ENCODE results near the gene BEND7. TPM values are rescaled to one million over a fixed set of nuclear protein-coding genes. Genes with fewer than 3 reads are reported as not detected.
A peak's percentile ranks its signal among the peaks of the same experiment; 100 is the strongest.

Gene BEND7
- total RNA-seq, 1 experiment from 2014 or later: 12.8 TPM

DNA sequence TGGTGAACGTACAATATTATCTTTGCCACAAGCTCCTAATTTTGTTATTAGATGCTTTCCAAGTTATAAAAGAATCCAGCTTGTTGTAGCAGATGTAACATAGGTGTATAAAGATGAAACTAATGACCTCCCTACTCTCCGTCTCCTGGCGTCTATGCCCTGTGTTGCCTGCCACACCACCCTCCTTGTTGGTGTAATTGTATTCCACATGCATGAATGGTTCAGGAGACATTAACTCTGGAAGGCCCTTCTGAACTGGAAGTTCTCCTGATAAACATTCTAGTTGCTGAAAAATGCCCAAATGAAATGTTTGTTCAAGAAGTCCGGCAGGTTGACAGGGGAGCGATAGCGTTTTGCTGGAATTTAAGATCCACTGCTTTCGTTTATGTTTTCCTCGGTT lies 126.8 kb downstream of the BEND7 start (continued):
- TF ChIP-seq, protein P1, sequence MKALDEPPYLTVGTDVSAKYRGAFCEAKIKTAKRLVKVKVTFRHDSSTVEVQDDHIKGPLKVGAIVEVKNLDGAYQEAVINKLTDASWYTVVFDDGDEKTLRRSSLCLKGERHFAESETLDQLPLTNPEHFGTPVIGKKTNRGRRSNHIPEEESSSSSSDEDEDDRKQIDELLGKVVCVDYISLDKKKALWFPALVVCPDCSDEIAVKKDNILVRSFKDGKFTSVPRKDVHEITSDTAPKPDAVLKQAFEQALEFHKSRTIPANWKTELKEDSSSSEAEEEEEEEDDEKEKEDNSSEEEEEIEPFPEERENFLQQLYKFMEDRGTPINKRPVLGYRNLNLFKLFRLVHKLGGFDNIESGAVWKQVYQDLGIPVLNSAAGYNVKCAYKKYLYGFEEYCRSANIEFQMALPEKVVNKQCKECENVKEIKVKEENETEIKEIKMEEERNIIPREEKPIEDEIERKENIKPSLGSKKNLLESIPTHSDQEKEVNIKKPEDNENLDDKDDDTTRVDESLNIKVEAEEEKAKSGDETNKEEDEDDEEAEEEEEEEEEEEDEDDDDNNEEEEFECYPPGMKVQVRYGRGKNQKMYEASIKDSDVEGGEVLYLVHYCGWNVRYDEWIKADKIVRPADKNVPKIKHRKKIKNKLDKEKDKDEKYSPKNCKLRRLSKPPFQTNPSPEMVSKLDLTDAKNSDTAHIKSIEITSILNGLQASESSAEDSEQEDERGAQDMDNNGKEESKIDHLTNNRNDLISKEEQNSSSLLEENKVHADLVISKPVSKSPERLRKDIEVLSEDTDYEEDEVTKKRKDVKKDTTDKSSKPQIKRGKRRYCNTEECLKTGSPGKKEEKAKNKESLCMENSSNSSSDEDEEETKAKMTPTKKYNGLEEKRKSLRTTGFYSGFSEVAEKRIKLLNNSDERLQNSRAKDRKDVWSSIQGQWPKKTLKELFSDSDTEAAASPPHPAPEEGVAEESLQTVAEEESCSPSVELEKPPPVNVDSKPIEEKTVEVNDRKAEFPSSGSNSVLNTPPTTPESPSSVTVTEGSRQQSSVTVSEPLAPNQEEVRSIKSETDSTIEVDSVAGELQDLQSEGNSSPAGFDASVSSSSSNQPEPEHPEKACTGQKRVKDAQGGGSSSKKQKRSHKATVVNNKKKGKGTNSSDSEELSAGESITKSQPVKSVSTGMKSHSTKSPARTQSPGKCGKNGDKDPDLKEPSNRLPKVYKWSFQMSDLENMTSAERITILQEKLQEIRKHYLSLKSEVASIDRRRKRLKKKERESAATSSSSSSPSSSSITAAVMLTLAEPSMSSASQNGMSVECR (CRISPR knock-in tag; IDR thresholded peaks at IDR 0.05; ENCODE audit: borderline replicate concordance): no peak
- TF ChIP-seq, protein P2, sequence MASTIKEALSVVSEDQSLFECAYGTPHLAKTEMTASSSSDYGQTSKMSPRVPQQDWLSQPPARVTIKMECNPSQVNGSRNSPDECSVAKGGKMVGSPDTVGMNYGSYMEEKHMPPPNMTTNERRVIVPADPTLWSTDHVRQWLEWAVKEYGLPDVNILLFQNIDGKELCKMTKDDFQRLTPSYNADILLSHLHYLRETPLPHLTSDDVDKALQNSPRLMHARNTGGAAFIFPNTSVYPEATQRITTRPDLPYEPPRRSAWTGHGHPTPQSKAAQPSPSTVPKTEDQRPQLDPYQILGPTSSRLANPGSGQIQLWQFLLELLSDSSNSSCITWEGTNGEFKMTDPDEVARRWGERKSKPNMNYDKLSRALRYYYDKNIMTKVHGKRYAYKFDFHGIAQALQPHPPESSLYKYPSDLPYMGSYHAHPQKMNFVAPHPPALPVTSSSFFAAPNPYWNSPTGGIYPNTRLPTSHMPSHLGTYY (CRISPR knock-in tag; IDR thresholded peaks at IDR 0.05): no peak
- TF ChIP-seq IRF2 (CRISPR knock-in tag; IDR thresholded peaks at IDR 0.05; ENCODE audit: borderline replicate concordance, low read depth) (no peak), ZNF121 (CRISPR knock-in tag; IDR thresholded peaks at IDR 0.05) (no peak), ZNF416 (CRISPR knock-in tag; IDR thresholded peaks at IDR 0.05) (no peak), NR1H2 (CRISPR knock-in tag; IDR thresholded peaks at IDR 0.05) (no peak)
- TF ChIP-seq, protein P3, sequence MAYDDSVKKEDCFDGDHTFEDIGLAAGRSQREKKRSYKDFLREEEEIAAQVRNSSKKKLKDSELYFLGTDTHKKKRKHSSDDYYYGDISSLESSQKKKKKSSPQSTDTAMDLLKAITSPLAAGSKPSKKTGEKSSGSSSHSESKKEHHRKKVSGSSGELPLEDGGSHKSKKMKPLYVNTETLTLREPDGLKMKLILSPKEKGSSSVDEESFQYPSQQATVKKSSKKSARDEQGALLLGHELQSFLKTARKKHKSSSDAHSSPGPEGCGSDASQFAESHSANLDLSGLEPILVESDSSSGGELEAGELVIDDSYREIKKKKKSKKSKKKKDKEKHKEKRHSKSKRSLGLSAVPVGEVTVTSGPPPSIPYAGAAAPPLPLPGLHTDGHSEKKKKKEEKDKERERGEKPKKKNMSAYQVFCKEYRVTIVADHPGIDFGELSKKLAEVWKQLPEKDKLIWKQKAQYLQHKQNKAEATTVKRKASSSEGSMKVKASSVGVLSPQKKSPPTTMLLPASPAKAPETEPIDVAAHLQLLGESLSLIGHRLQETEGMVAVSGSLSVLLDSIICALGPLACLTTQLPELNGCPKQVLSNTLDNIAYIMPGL (CRISPR knock-in tag; IDR thresholded peaks at IDR 0.05): no peak

DNA sequence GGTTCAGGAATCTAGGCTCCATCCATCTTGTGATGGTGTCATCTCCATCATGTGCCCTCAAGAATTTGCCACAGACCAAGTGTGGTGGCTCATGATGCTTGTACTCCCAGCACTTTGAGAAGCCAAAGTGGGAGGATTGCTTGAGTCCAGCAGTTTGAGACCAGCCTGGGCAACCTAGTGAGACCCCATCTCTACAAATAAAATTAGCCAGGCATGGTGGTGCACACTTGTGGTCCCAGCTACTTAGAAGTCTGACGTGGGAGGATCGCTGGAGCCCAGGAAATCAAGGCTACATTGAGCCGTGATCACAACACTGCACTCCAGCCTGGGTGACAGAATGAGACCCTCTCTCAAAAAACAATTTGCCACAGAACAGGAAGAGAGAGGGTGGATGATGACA lies 127.7 kb downstream of the BEND7 start:
- TF ChIP-seq ZNF138 (CRISPR knock-in tag; conservative IDR thresholded peaks at IDR 0.05) (no peak), ZNF121 (CRISPR knock-in tag; IDR thresholded peaks at IDR 0.05) (peak; percentile 79; the same call in 1 of the 2 replicates)
- H3K27me3 Mint-ChIP-seq (ENCODE audit: low read depth): peaks cover 6% of the 10 kb centered on the region
- no peak overlapping the region for H3K4me3 Mint-ChIP-seq
- peaks cover 42% of the 10 kb centered on the region for H3K9me3 Mint-ChIP-seq
- peaks cover 35% of the 10 kb centered on the region for H3K4me1 Mint-ChIP-seq
- ChIA-PET CTCF (interaction anchor here (0.8 to 1.2 kb wide), 3 partner anchors 13 to 39 kb away, joined by 3 to 5 read pairs (median 5); no protein-coding TSS in a partner anchor), POLR2A (no interaction called here)
- no peak overlapping the region for H3K27ac Mint-ChIP-seq
- H3K36me3 Mint-ChIP-seq: peaks cover 34% of the 10 kb centered on the region
- DNase-seq (ENCODE audit: low spot score) (no peak), ATAC-seq (no peak)

DNA sequence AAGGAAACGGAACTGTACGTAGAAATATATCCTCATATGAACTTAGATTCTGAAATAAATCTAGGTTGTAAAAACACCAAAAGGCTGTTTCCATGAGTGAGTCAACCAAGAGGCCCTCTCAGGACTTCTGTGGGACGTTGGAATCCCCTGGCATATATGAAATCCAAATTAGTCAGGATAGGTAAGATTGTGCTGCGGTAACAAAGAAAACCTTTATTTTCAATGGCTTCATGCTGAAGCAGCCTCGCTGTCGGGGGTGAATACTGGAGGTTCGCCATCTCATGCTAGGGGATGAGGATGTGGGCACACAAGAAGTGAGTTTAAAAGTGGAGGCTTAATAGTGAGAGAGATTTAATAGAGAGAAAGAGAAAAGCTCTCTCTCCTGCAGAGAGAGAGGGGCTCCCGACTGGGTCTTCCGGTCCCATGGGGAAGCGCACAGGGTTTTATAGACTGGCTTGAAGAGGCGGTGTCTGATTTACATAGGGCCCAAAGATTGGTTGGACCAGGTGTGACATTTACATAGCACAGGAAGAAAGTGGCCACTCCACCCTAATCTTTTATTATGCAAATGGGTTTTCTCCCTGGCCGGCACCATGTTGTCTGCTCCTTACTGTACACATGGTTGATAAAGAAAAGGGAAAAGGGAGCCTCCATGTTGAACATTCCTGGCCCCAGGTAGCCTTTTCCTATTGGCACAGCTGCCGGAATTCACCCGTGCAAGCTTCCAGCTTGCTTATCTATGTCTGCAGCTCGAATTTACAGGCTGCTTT lies 128.4 kb downstream of the BEND7 start:
- ATAC-seq: peak; percentile 57
- no peak for TF ChIP-seq ZNF423 (CRISPR knock-in tag; IDR thresholded peaks at IDR 0.05)
- TF ChIP-seq, protein P2 (CRISPR knock-in tag; IDR thresholded peaks at IDR 0.05): no peak
- Mint-ChIP-seq H3K4me3 (no peak overlapping the region), H3K9me3 (peaks cover 38% of the 10 kb centered on the region), H3K27ac (no peak overlapping the region), H3K36me3 (peaks cover 37% of the 10 kb centered on the region), H3K4me1 (peaks cover 35% of the 10 kb centered on the region), H3K27me3 (ENCODE audit: low read depth) (peaks cover 3% of the 10 kb centered on the region; the same call in 1 of the 2 replicates)
- ChIA-PET CTCF (no interaction called here), POLR2A (no interaction called here)
- no peak for DNase-seq (ENCODE audit: low spot score)

DNA sequence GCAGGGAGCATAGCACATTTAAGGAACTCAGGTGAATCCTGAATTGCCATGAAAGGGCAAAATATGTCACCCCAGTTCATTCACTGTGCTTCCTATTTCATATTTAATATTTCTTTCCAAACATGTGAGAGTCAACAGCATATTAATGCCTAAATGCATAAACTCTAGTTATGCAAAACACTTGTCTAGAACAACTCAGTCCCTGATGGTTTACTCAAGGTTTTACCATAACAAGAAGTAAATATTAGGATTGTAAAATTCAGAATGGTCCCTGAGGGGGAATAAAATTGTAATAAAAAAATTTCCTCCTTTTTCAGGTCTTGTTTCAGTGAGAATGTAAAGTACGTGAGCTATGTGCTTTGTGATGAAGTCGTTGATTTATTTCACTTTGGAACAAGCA lies 129.1 kb downstream of the BEND7 start:
- peaks cover 37% of the 10 kb centered on the region for H3K36me3 Mint-ChIP-seq
- ChIA-PET POLR2A (no interaction called here), CTCF (no interaction called here)
- H3K9me3 Mint-ChIP-seq: peaks cover 38% of the 10 kb centered on the region
- DNase-seq (ENCODE audit: low spot score) (no peak), ATAC-seq (no peak)
- no peaks in the 10 kb centered on the region; the same call in 1 of the 2 replicates for H3K27me3 Mint-ChIP-seq (ENCODE audit: low read depth)
- no peak overlapping the region for H3K27ac Mint-ChIP-seq
- no peak overlapping the region for H3K4me3 Mint-ChIP-seq
- peaks cover 37% of the 10 kb centered on the region for H3K4me1 Mint-ChIP-seq
- no peak for TF ChIP-seq ESRRA (CRISPR knock-in tag; IDR thresholded peaks at IDR 0.05; ENCODE audit: borderline replicate concordance)
- TF ChIP-seq, protein P4, sequence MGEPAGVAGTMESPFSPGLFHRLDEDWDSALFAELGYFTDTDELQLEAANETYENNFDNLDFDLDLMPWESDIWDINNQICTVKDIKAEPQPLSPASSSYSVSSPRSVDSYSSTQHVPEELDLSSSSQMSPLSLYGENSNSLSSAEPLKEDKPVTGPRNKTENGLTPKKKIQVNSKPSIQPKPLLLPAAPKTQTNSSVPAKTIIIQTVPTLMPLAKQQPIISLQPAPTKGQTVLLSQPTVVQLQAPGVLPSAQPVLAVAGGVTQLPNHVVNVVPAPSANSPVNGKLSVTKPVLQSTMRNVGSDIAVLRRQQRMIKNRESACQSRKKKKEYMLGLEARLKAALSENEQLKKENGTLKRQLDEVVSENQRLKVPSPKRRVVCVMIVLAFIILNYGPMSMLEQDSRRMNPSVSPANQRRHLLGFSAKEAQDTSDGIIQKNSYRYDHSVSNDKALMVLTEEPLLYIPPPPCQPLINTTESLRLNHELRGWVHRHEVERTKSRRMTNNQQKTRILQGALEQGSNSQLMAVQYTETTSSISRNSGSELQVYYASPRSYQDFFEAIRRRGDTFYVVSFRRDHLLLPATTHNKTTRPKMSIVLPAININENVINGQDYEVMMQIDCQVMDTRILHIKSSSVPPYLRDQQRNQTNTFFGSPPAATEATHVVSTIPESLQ (CRISPR knock-in tag; IDR thresholded peaks at IDR 0.05): no peak
- TF ChIP-seq, protein P5, sequence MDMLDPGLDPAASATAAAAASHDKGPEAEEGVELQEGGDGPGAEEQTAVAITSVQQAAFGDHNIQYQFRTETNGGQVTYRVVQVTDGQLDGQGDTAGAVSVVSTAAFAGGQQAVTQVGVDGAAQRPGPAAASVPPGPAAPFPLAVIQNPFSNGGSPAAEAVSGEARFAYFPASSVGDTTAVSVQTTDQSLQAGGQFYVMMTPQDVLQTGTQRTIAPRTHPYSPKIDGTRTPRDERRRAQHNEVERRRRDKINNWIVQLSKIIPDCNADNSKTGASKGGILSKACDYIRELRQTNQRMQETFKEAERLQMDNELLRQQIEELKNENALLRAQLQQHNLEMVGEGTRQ (CRISPR knock-in tag; IDR thresholded peaks at IDR 0.05): no peak

Measured in WTC11 (cell line).